Measurements from ENCODE around the gene PAX2.

- TF ChIP-seq RFX5 (IDR thresholded peaks at IDR 0.05) (no peak), CTCF (IDR thresholded peaks at IDR 0.05) (no peak), ZSCAN20 (CRISPR knock-in tag; IDR thresholded peaks at IDR 0.05) (no peak), MAX (IDR thresholded peaks at IDR 0.05) (no peak; the same call in 1 of the 2 replicates), POLR2A (IDR thresholded peaks at IDR 0.05; ENCODE audit: low read length) (no peak), NPAS2 (CRISPR knock-in tag; IDR thresholded peaks at IDR 0.05; ENCODE audit: borderline replicate concordance) (no peak), EHMT2 (IDR thresholded peaks at IDR 0.05; ENCODE audit: low read depth) (no peak)
Measured at GRCh38 chr10:100744987-100745881, at the start of gene PAX2.

Measured in A549 (cell line).